HG03175 (cell line): ENCODE results near the gene BSN.

Experiments used
- ATAC-seq: cut with Tn5 transposase; IDR thresholded peaks from one replicate; pipeline ENCODE4 v1.9.1; 2021; ENCODE audit warnings: mild to moderate bottlenecking, moderate library complexity; ENCODE audit not compliant: unreplicated experiment

BSN gene

DNA sequence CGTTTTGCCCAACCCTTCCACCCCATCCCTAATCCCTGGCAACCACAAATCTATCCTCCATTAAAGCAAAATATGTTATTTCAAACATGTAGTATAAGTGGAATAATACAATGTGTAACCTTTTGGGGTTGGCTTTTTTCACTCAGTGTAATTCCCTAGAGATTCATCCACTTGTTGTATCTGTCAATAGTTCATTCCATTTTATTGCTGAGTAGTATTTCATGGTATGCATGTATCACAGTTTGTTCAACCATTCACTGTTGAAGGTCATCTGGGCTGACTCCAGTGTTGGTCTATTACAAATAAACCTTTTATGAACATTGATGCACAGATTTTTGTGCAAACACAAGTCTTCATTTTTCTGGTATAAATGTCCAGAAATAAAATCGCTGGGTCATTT lies 38.8 kb downstream of the BSN start:
- ATAC-seq = no peak

- no peak for ATAC-seq
Observed at GRCh38 chr3:49600781-49601180, 46.5 kb downstream of the BSN start.

- no peak for ATAC-seq
Observed at GRCh38 chr3:49601358-49602048, 47.2 kb downstream of the BSN start.

GRCh38 chr3:49602049-49602554 lies 47.8 kb downstream of the BSN start:
- ATAC-seq = no peak

DNA sequence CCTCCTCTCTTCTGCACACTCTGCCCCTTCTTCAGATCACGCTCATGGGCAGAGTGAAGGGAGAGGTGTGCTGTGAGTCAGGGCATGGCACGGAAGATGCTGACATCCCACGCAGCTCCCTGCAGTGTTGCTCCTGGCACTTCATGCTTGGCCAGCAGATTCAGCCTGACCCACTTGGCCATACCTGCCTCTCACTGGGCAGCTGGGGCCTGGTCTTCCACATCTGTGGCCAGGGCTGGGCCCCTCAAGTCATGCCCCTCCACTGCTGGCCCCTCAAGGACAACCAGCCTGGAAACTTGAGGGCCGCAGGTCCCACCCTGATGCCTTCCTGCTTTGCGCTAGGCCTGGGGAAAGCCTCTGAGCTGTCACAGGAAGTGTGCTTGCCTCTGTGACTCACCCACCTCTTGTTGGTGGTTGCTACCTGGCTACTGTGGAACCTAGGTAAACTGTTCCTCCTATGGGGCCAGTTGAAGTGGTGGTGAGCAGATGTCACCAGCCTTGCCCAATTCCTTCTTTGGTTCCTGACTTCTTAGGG lies 48.7 kb downstream of the BSN start:
- ATAC-seq = no peak

DNA sequence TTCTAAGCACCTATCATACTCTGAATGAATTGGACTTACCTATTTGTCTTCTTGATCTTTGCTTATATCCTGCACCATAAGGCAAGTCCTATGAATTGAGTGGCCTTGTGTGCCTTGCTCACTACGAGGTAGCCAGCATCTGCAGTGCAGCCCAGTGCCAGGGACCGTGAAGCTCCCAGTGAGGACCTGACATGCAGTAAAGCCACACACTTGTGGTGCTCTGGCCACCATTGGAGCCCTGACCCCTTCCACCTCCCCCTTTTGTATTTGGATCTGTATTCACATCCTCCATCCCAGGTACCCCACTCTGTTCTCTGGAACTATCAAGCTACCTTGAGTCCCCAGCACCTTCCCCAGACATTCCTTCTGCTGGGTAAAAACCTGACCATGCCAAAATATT lies 52.1 kb downstream of the BSN start:
- ATAC-seq = no peak

GRCh38 chr3:49607105-49607591 lies 52.9 kb downstream of the BSN start:
- ATAC-seq = no peak

DNA sequence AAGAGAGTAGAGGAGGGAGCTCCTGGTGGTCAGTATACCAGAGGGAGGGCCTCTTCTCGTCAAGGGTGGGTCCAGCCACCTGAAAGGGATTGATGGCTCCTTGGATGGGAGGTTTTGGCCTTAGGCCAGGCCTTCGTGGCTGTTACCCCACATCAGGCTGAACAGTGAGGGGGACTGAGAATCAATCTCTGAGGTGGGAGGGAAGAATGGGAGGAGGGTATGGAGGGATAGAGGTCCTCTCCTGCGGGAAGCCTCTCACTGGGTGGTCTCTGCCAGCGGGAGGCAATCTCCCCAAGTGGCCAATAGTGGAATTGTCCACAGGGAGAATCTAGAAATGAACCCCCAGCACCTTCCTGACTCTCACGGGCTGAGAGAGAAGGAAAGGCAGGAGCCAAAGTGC lies 53.5 kb downstream of the BSN start:
- ATAC-seq = no peak

DNA sequence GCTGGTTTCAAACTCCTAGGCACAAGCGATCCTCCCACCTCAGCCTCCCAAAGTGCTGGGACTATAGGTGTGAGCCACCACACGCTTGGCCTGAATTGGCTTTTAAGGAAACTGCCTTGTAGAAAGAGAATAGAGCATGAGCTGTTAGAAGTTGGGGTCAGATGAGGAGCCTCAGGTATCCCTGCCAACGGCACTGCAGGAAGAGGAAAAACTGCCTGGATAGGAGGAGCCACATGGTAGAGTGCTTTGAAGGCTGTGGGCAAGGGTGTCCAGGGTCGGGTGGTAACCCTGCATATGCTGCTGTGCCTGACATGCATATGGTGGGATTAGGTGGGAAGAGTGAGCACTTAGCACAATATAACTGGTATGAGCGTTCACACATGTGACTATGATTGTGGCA lies 55.0 kb downstream of the BSN start:
- no peak for ATAC-seq

GRCh38 chr3:49609815-49610214 lies 55.5 kb downstream of the BSN start:
- ATAC-seq = no peak

DNA sequence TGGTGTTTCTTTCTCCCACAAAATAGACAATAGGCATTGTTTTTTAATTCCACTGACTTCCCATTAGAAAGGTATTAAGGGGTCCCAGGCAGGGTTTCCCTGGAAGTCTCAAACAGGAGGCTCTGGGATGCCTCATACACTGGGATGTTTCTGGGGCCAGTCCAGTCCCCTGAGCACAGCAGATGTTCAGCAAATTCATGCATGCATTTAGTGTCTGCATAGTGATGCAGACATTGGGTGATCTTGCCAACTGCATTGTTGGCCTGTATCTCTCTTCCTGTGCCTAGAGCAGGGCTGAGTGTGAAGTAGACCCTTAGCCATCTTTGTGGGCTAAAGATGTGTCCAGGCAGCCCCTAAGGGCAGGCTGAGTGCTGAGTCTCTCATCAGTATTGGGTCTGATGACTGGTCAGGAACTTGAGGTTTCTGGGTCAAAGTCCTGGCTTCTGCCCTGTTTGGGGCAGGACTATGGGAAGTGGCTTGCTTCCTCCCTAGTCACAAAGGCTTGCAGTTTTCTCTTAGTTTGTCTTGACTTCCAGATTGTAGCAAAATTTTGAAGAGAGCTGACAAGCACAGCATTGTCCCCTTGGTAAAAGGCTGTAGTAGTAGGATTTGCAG lies 56.5 kb downstream of the BSN start:
- ATAC-seq = no peak

DNA sequence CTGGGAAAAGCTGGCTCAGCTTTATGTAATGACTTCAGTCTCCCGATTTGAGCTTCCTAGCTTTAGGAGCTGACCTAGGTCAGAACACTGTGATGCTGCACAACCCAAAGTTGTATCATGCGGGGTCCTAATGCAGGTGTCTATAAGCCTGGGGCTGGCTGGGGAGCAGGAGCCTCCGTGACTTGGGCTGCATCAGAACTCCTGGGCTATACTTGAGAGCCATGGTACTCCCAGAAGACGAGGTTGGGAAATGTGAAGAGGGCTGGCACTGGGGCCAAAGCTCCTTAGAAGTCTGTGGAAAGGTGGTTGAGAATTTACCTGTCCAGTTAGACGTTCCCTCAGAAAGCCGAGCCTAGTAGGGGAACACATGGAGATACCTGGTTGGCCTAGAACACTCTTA lies 57.0 kb downstream of the BSN start:
- ATAC-seq = no peak

- ATAC-seq = no peak
Observed at GRCh38 chr3:49611719-49612118, 57.4 kb downstream of the BSN start.

DNA sequence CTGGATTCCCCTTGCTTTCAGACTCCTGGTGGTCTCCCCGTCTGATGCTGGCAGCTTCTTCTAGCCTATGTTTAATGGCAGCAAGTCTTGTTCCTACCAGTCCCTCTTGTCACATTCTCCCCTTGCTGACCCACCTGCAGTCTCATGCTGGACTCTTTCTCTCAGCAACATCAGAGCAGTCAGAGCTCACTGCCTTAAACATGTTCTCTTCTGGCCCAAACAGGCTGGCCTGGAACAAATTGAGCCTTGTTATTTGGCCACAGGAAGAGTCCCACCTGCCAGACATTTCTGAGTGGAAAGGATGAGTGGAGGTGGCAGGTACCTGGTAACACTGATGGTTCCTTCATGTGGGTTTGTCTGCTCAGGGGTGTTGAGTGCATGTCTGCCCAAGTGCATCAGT lies 60.7 kb downstream of the BSN start:
- no peak for ATAC-seq

DNA sequence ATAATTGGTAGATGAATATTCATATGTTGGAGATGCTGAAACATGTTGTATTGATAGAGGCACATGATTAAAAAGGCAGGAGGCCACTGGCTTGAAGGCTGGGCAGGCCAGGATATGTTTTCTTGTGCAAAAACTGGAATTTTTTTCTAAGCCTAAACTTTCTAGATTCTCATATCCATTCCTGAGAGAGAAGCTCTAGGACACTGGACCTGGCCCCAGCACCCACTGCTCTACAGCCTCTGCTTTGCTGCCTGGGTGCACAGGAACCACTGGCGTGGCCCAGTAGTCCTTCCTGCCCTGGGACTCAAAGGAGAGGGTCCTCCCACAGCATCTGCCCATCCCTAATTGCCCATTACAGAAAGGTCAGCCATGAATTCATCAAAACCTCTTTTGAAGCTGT lies 61.8 kb downstream of the BSN start:
- no peak for ATAC-seq

- ATAC-seq = no peak
Observed at GRCh38 chr3:49616491-49616941, 62.2 kb downstream of the BSN start.

DNA sequence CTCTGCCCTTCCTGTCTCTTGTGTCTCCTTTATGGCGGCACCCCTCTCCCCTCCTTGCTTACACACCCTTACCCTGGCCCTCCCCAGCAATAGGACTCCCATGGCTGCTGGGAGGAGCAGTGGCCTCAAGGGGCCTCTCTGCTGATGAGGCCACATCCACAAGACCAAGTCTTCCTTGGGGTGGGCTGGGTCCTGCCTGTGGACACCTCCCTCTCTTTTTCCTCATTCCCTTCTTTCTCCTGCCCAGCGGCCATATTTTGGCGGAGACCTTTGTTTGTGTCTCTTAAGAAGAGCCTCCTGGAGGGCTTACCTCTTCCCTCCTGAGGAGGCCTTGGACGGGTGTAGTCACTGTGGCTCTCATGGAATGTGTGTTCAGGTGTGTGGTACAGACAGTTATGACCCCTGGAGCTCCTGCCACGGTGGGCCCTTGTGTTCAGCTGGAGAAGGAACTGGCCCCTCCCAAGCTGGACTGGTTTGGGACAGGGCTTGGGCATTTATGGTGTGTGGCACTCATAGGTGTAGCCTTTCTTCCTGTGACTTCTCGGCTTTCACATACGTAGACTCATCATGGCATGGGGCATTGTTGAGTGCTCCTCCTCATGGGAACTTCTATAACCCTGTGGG lies 63.2 kb downstream of the BSN start:
- ATAC-seq = no peak

DNA sequence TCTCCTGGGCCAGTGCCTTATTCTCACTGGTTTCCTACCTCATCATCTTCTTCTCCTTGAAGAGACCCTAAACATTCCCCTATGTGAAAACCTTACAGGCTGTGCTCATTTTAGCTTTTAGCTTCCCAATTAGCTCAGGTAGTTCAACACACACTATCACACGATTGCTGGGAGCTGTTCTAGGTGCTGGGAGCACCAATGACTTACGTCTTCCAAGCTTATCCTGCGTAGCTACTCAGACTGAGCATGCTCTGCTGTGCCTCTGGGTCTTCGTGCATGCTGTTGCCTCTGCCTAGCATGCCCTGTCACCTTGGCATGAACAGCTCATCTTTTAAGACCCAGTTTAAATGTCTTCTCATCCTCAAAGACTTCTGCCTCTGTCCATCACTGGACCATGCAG lies 64.1 kb downstream of the BSN start:
- no peak for ATAC-seq

DNA sequence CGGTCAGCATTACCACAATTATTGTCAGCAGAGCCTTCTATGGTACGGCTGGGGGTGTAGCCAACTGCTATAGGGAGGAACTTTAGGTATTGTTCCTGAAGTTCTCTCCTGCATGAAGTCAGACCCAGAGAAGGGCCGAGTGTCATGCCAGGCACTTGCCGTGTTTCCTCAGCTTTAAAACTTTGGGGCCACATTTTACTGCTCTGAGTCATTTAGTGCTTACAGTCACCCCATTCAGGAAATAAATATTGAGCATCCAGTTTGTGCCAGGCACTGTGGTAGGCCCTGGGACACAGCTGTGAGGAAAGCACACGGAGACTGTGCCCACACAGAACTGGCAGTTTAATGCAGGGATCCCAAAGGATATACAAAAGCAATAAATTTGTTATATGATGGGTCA lies 65.4 kb downstream of the BSN start:
- ATAC-seq = no peak

DNA sequence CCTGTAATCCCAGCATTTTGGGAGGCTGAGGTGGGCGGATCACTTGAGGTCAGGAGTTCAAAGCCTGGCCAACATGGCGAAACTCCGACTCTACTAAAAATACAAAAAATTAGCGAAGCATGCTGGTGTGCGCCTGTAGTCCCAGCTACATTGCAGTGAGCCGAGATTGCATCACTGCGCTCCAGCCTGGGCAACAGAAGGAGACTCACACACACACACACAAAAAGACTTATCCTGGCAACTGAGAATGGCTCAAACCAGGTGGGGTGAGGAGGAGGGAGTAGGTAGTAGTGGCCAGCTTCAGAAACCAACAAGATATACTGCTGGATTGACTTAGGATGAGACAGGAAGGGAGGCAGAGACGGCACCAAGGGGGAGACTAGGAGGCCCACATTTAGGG lies 66.5 kb downstream of the BSN start:
- no peak for ATAC-seq

DNA sequence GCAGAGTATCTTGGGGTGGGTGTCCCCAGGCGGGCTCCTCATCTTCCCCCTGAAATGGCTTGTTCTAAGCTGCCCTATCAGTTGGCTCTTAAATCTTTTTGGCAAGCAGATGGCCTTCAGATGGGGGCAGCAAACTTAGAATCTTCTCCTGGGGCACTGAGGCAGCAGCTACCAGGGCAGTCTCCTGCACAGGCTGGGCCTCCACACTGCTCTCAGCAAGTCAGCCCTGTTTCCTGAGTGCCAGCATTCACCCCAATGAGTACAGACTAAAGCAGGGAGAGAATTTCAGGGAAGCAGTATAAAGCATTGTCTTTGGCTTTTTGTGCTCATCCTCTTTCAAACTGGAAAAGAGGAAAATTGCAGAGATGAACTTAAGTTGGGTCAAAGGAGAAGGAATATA lies 68.8 kb downstream of the BSN start:
- no peak for ATAC-seq

DNA sequence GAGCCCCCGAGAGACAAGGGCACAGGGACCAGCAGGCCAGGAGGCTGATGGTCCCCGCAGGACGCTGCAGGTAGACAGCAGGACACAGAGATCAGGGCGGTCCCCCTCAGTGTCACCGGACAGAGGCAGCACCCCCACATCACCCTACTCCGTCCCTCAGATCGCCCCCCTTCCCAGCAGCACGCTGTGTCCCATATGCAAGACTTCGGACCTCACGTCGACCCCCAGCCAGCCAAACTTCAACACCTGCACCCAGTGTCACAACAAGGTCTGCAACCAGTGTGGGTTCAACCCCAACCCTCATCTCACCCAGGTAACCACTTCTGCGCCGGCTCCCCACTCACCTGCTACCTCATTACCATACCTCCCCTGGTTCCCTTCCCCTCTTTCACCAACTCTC lies 70.8 kb downstream of the BSN start:
- ATAC-seq = no peak
